GM18870 (cell line): ENCODE results near the gene C1QTNF1.
"Not testable (repeated sequence)": the region's sequence is repeated elsewhere in the genome, so short reads cannot be mapped to it uniquely, and the experiment has no call there.

Experiments
- ATAC-seq: cut with Tn5 transposase; IDR thresholded peaks from one replicate; pipeline ENCODE4 v1.9.1; 2021; ENCODE audit warnings: moderate library complexity; ENCODE audit not compliant: unreplicated experiment

The C1QTNF1 gene

GRCh38 chr17:79005063-79005861 is 18.7 kb upstream of the C1QTNF1 start:
- no peak for ATAC-seq

DNA sequence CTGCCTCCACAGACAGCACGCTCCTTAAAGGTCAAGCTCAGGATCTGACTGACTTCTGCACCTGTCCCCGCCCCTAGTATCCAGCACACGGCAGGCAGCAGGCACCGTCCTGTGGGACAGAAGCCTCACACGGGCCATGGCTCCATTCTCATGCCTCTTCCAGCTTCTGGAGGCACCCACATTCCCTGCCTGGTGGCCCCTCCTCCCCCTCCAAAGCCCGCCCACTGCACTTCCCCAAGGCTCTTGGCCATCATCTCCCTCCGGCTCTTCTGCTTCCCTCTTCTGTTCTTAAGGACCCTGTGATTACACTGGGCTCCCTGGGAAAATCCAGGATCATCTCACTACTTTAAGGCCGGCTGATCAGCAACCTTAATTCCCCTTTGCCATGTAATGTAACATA is 17.9 kb upstream of the C1QTNF1 start:
- ATAC-seq: no peak

- ATAC-seq: no peak
Measured at GRCh38 chr17:79006794-79007503, 17.0 kb upstream of the C1QTNF1 start.

DNA sequence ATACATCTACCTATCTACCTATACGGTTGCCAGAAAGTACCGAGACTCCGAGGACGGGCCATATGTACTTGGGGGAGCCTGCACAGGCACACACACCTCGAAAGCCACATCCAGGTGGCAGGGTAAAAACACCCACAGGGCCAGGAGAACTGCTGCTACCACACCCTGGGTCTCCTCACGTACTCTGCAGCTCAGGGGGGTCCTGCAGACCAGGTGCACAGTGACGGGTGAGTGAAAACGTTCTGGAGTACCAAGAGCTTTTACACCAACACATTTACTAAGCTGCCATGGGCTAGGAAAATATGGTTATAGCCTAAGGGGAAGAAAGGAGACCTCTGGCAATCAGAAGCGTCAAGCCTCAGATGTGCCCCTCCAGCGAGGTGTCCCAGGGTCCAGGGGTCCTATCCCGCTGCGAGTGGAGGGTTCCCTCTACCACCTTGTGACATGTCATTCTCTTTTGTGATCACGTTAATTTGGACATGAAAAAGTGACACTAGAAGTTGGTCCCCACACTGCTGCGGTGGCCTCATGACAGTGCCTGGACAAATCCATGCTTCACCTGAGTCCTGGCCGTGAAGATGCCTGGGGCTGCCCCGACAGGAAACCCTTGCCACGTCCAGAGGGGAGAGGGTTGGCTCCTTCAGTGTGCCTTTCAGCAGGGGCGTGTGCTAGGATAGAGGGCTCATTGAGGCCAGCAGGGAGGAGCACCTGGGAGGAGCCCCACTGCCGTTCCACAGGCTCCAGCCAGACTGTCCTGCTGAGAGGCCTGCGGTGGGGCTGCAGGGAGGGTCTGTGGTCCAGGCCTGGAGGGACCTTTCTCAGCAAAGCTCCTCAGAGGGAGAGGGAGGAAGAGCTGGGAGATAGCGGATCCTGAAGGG is 16.2 kb upstream of the C1QTNF1 start:
- no peak for ATAC-seq

GRCh38 chr17:79008666-79009387 is 15.1 kb upstream of the C1QTNF1 start:
- no peak for ATAC-seq

DNA sequence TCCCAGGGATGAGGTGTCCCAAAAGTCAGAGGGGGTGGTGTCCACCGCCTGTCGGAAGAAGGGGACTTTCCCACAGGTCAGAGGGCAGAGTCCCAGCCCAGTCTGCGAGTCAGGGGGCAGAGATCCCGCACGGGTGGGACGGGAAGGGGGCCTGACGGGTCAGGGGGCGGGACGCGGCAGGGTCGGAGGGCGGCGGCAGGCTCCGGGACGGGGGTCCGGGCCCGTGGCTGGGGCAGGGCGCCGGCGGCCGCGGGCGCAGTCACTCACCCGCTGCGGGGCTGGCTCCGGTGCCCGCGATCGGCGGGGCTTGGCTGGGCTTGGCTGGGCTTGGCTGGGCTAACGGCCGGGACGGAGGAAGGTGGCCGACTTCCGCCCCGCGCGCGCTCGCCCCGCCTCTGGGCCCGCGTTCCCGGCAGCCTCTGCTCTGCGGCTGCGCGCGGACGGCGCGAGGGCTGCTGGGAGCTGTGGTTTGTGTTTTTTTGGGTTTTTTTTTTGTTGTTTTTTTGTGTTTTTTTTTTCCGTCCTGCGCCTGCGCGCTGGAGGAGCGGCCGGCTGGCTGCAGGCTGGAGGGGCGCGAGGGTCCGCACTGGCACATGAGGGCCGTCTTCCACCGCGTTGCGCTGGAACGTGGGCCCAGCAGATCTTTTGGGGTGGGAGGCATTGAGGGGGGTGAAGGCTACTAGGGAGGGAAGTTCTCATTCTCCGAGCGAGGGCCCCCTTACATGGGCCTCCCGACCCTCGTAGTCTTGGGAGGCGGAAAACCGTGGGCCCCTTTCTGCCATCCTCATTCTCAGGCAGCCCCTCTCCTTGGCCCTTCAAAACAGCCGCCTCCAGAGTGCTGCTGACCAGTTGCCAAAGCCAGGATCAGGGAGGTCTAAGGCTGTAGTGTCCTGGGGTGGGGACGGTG is 14.3 kb upstream of the C1QTNF1 start, which contains the start of gene CANT1:
TSS of gene CANT1 (minus strand) at position 368 of the 907 bp plus-strand sequence. CDS start 12,142 bp downstream, outside the sequence.
- ATAC-seq: peak; percentile 64

- no peak for ATAC-seq
Measured at GRCh38 chr17:79010304-79010646, 13.7 kb upstream of the C1QTNF1 start.

- no peak for ATAC-seq
Measured at GRCh38 chr17:79011451-79012147, 12.4 kb upstream of the C1QTNF1 start.

GRCh38 chr17:79012563-79013134 is 11.3 kb upstream of the C1QTNF1 start:
- ATAC-seq: no peak

GRCh38 chr17:79014158-79014758 is 9.7 kb upstream of the C1QTNF1 start:
- ATAC-seq: no peak

DNA sequence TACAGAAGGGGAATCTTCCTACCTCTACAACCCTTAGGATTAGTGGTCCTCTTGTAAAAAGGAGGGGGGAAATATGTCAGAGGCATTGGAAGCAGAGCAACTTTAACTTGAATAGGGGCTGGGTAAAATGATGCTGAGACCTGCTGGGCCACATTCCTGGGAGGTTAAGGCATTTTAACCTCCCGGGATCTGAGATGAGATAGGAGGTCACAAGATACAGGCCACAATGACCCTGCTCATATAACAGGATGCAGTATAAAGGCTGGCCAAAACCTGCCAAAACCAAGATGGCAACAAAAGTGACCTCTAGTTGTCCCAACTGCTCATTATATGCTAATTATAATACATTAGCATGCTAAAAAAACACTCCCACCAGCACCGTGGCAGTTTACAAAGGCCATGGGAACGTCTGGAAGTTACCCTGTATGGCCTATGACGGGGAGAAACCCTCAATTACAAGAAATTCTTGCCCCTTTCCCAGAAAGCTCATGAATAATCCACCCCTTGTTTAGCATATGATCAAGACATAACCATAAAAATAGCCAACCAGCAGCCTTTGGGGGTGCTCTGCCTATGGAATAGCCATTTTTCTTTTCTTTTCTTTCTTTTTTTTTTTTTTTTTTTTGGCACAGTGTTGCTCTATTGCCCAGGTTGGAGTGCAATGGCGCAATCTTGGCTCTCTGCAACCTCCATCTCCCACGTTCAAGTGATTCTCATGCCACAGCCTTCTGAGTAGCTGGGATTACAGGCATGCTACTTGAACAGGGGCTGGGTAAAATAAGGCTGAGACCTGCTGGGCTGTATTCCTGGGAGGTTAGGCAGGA is 6.2 kb upstream of the C1QTNF1 start:
- no peak for ATAC-seq

- no peak for ATAC-seq
Measured at GRCh38 chr17:79018370-79018695, 5.6 kb upstream of the C1QTNF1 start.

GRCh38 chr17:79019261-79019631 is 4.7 kb upstream of the C1QTNF1 start:
- no peak for ATAC-seq

DNA sequence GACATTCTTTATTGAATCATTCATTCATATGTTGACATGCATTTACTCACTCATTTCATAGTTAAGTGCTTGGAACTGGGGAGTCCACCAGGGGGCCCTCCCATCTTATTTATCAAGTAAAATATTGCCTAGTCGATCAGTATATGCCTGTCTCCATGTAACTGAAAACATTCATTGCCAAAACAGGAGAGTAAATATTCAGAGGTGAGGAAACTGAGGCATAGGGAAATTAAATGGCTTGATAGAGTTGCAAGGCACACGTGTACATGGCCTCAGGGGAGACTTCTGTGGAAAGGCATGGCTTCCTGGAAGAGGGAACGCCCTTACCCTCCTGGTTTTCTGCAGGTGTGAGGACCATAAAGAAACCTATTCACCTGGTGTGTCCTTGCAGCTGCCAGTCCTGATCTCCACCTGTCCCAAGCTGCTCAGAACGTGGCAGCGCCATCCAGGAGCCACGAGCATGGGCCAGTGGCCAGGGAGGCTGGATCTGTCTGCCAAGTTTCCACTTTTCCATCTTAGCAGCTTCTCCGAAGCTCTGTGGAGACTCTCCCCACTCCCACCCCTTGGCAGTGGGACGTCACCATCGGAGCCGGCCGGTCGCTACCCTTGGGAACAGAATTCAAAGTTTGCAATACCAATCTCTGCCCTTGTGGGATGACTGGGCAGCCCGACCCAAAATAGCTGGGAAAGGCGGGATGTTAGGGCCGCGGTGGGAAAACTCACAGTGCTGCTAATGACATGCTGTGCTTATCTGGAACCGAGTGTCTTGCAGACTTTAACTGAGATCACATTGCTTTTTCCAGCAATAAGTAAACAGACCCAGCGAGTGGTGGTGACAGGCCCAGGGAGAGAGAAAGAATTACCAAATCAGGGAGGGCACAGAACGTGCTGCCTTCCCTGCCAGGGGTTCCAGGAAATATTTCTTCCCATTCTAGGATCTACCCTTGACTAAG is 4.1 kb upstream of the C1QTNF1 start:
- ATAC-seq: no peak

DNA sequence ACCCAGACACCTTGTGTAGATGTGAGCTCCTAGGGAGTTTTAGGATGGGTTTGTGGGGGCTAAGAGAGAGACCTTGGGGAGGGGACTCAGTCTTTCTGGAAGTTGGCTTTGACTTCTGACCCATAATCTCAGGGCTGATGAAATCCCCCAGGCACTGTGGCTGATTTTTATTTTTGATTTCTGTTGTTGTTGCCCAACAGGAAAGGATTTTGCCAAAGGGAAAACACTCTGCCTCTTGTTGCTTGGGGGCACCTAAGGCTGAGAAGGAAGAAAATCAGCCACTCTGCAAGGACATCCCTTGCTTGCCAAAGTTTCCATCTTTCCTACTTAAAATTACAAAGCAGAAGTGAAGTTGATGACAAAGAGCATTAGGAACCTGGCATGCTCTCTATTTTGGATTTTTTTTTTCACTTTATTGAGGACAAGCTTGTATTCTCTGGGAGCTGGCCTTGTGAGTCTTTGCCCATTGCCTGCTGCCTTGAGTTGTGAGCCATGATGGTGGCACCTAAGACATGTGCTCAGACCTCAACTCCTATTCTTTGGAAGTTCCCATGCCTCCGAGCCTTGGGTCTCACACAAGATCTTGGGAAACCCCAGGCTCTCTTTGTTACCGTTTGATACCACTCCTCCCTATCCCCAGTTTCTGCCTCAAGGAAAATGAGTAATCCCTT is 3.2 kb upstream of the C1QTNF1 start:
- ATAC-seq: no peak

DNA sequence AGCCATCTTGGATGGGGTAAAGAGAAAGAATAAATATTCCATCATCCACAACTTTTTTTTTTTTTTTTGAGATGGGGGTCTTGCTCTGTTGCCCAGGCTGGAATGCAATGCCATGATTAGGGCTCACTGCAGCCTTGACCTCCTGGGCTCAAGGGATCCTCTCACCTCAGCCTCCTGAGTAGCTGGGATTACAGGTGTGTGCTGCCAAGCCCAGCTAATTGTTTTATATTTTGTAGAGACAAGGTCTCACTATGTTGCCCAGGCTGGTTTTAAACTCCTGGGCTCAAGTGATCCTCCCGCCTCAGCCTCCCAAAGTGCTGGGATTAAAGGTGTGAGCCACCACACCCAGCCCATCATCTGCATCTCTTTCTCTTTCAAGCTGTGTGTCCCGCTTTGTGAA is 2.0 kb upstream of the C1QTNF1 start:
- not testable (repeated sequence) for ATAC-seq
